ENCODE results near the gene ARHGAP1. TPM values are rescaled to one million over a fixed set of nuclear protein-coding genes. Genes with fewer than 3 reads are reported as not detected.

The ARHGAP1 gene
- total and polyA plus RNA-seq, 2 of the 4 experiments (the other 2 are of a cell fraction): 46.6 to 78.8 TPM

DNA sequence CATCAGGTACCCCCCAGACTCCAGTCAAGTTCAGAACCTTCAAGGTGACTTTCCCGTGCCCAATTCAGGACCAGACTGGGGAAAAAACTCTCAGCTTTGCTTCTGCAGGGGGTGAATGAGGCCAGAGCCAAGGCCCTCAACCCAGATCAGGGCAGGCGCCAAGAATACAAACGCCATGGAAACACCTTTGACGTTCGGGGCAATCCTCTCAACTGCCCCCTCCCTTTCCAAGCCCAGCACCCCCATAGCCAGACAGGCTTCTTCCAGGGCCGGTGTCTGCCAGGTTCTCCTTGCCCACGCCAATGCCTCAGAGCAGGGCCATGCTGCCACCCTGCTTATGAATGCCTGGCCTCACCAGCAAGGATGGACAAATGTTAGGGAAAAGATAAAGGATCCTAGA lies 5.8 kb downstream of the ARHGAP1 start:
- no TSS peak for BruUV-seq (replicated peaks)
- peaks cover 12% of the 10 kb centered on the region; the same call in 1 of the 2 replicates for H3K9me1 ChIP-seq (ENCODE audit: insufficient read depth, low read length)
- ATAC-seq (ENCODE audit: low read depth): no peak
- no peak overlapping the region for H2BK15ac ChIP-seq (ENCODE audit: low read depth, low read length)
- no peaks in the 10 kb centered on the region for H3K9me3 ChIP-seq (ENCODE audit: control insufficient read depth, insufficient read depth, low read length)
- H2AFZ ChIP-seq (replicated peaks; ENCODE audit: low read length, poor library complexity): no peak overlapping the region
- TF ChIP-seq, protein P1, sequence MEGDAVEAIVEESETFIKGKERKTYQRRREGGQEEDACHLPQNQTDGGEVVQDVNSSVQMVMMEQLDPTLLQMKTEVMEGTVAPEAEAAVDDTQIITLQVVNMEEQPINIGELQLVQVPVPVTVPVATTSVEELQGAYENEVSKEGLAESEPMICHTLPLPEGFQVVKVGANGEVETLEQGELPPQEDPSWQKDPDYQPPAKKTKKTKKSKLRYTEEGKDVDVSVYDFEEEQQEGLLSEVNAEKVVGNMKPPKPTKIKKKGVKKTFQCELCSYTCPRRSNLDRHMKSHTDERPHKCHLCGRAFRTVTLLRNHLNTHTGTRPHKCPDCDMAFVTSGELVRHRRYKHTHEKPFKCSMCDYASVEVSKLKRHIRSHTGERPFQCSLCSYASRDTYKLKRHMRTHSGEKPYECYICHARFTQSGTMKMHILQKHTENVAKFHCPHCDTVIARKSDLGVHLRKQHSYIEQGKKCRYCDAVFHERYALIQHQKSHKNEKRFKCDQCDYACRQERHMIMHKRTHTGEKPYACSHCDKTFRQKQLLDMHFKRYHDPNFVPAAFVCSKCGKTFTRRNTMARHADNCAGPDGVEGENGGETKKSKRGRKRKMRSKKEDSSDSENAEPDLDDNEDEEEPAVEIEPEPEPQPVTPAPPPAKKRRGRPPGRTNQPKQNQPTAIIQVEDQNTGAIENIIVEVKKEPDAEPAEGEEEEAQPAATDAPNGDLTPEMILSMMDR (conservative IDR thresholded peaks at IDR 0.05; ENCODE audit: low read depth, low read length): no peak
- TF ChIP-seq MAFK (IDR thresholded peaks at IDR 0.05; ENCODE audit: low read depth, low read length) (no peak), MXI1 (IDR thresholded peaks at IDR 0.05; ENCODE audit: borderline replicate concordance, low read depth, low read length) (no peak), POLR2A (IDR thresholded peaks at IDR 0.05; ENCODE audit: low read depth, low read length) (no peak), RFX5 (IDR thresholded peaks at IDR 0.05; ENCODE audit: low read depth, low read length) (no peak), SMC3 (IDR thresholded peaks at IDR 0.05; ENCODE audit: low read depth, low read length) (no peak), NFE2L2 (IDR thresholded peaks at IDR 0.05; ENCODE audit: low read depth, low read length) (no peak), BHLHE40 (IDR thresholded peaks at IDR 0.05; ENCODE audit: low read depth, low read length) (no peak), RCOR1 (IDR thresholded peaks at IDR 0.05; ENCODE audit: insufficient replicate concordance, low read length) (no peak), FOS (IDR thresholded peaks at IDR 0.05; ENCODE audit: low read depth, low read length) (no peak), RAD21 (IDR thresholded peaks at IDR 0.05; ENCODE audit: low read length) (no peak), CEBPB (IDR thresholded peaks at IDR 0.05; ENCODE audit: low read depth, low read length) (no peak), CHD1 (IDR thresholded peaks at IDR 0.05; ENCODE audit: low read depth, low read length) (no peak), MAZ (IDR thresholded peaks at IDR 0.05; ENCODE audit: borderline replicate concordance, low read depth, low read length) (no peak)
- TF ChIP-seq, protein P2, sequence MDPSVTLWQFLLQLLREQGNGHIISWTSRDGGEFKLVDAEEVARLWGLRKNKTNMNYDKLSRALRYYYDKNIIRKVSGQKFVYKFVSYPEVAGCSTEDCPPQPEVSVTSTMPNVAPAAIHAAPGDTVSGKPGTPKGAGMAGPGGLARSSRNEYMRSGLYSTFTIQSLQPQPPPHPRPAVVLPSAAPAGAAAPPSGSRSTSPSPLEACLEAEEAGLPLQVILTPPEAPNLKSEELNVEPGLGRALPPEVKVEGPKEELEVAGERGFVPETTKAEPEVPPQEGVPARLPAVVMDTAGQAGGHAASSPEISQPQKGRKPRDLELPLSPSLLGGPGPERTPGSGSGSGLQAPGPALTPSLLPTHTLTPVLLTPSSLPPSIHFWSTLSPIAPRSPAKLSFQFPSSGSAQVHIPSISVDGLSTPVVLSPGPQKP (IDR thresholded peaks at IDR 0.05; ENCODE audit: borderline replicate concordance, low read depth, low read length): no peak
- TF ChIP-seq, protein P3, sequence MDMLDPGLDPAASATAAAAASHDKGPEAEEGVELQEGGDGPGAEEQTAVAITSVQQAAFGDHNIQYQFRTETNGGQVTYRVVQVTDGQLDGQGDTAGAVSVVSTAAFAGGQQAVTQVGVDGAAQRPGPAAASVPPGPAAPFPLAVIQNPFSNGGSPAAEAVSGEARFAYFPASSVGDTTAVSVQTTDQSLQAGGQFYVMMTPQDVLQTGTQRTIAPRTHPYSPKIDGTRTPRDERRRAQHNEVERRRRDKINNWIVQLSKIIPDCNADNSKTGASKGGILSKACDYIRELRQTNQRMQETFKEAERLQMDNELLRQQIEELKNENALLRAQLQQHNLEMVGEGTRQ (IDR thresholded peaks at IDR 0.05; ENCODE audit: low read depth, low read length): no peak
- H3K23ac ChIP-seq (ENCODE audit: low read depth, low read length): no peak overlapping the region
- ChIA-PET CTCF (no interaction called here), POLR2A (ENCODE audit: unreplicated experiment) (no interaction called here)
- H3K4me1 ChIP-seq (ENCODE audit: control insufficient read depth, insufficient read depth, low read length): peaks cover 13% of the 10 kb centered on the region
- no peak overlapping the region for H4K8ac ChIP-seq (ENCODE audit: low read depth in 2 of 2, low read length in 2 of 2)
- H3K56ac ChIP-seq (ENCODE audit: extremely low read depth, insufficient read depth, low read length): no peak overlapping the region
- H2BK20ac ChIP-seq (ENCODE audit: low read depth, low read length): no peak overlapping the region
- DNase-seq: no peak
- no peak overlapping the region for H3K14ac ChIP-seq (replicated peaks; ENCODE audit: low read depth, low read length)
- no peak overlapping the region for H2AK5ac ChIP-seq (ENCODE audit: low read depth, low read length)
- peak overlapping the region; percentile 55 for H2AK9ac ChIP-seq (replicated peaks; ENCODE audit: low read depth, low read length, poor library complexity)
- no peak overlapping the region for H4K5ac ChIP-seq (ENCODE audit: low read depth, low read length)
- no peak overlapping the region for H3K18ac ChIP-seq (ENCODE audit: low read depth, low read length)
- H3K4me3 ChIP-seq (ENCODE audit: insufficient read depth, low read depth, low read length): no peak overlapping the region
- no peak overlapping the region for H3K27ac ChIP-seq (ENCODE audit: insufficient read depth, low read length)
- H4K20me1 ChIP-seq (ENCODE audit: insufficient read depth, low read length): 0 out of 2 replicates have a peak, but pooled peaks cover 12% of the 10 kb centered on the region
- H3K36me3 ChIP-seq (ENCODE audit: control insufficient read depth, insufficient read depth, low read length): peaks cover 54% of the 10 kb centered on the region
- intact Hi-C loops (cut with micrococcal nuclease): no loop called here
- H3K27me3 ChIP-seq (ENCODE audit: control insufficient read depth, insufficient read depth, low read length): no peaks in the 10 kb centered on the region
- in situ Hi-C loops (cut with MboI; ENCODE audit: low sequenced_read_pairs): no loop called here
- H3K9ac ChIP-seq (ENCODE audit: low read depth, low read length): no peak overlapping the region
- H2BK5ac ChIP-seq (ENCODE audit: low read depth, low read length, poor library complexity, severe bottlenecking): no peak overlapping the region
- H3K79me1 ChIP-seq (ENCODE audit: low read depth in 1 of 2, low read length in 2 of 2): peaks cover 34 to 65% of the 10 kb centered on the region in 2 experiments
- 100% methylated on average over 1 of the region's 7 CpGs; no CpG with 5 or more reads in 1 of the 2 experiments for WGBS, 2 experiments (ENCODE audit: extremely low coverage in 2 of 2, insufficient read length in 1 of 2)
- no peak overlapping the region for H2BK120ac ChIP-seq (ENCODE audit: low read depth, low read length)
- H3K4me2 ChIP-seq (ENCODE audit: low read depth, low read length): no peak overlapping the region
- dilution Hi-C loops (cut with HindIII; ENCODE audit: low sequenced_read_pairs, unreplicated experiment): no loop called here
- H4K91ac ChIP-seq (ENCODE audit: insufficient read depth, low read depth, low read length): no peak overlapping the region
- no peak overlapping the region for H3K4ac ChIP-seq (ENCODE audit: low read depth, low read length)
